Measurements from ENCODE around the gene CDRT15.

DNA sequence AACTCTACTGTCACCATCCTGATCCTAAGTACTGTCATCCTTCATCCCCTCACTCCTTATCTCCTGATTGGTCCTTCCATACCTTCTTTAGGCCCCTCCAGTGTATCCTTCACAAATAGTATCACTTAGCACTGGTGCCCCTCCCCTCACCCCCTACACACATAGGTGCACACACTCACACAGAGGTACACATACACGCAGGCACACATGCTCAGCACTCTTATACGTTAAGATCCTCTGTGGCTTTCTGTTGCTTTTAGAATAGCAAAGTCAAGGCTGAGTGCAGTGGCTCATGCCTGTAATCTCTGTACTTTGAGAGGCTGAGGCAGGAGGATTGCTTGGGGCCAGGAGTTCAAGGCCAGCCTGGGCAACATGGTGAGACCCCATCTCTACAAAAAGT, 32.1 kb downstream of the CDRT15 start:
- TF ChIP-seq, protein P1, sequence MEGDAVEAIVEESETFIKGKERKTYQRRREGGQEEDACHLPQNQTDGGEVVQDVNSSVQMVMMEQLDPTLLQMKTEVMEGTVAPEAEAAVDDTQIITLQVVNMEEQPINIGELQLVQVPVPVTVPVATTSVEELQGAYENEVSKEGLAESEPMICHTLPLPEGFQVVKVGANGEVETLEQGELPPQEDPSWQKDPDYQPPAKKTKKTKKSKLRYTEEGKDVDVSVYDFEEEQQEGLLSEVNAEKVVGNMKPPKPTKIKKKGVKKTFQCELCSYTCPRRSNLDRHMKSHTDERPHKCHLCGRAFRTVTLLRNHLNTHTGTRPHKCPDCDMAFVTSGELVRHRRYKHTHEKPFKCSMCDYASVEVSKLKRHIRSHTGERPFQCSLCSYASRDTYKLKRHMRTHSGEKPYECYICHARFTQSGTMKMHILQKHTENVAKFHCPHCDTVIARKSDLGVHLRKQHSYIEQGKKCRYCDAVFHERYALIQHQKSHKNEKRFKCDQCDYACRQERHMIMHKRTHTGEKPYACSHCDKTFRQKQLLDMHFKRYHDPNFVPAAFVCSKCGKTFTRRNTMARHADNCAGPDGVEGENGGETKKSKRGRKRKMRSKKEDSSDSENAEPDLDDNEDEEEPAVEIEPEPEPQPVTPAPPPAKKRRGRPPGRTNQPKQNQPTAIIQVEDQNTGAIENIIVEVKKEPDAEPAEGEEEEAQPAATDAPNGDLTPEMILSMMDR (IDR thresholded peaks at IDR 0.05), result no peak
- TF ChIP-seq POLR2A (IDR thresholded peaks at IDR 0.05), result no peak
